ENCODE measurements around the gene CCDC159. TPM values are rescaled to one million over a fixed set of nuclear protein-coding genes. Genes with fewer than 3 reads are reported as not detected.
A peak's percentile ranks its signal among the peaks of the same experiment; 100 is the strongest.
"Not testable (repeated sequence)": the region's sequence is repeated elsewhere in the genome, so short reads cannot be mapped to it uniquely, and the experiment has no call there.

The CCDC159 gene
- total RNA-seq, 1 donor from 2014 or later, result 14.6 TPM

DNA sequence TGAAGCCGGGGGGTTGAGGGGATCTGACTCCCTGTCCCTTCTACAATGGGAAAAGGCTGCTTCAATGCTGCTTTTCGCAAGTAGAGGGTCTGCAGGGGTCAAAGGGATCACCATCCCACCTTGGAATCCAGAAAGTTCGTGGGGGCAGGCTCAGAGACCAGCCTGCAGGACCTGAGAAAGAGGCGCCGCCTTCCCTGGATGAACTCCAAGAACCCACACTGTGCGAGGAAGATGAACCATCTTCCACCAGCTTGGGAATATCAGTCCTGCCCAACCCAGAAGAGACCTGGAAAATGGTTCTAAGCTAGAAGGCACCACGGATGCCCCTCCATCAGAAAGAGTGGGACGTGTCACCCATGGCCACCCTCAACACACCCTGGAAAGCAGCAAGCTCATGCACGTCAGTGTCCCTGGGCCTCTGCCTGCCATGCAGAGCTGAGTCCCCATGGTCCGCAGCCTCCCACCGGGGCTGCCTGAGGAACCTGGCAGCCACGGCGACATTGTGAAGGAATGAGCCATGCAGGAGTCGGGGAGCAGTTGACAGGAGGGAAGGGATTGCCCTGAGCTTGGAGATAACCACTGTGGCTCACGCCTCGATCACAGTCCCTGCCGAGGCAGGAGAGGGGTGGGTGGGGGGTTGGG lies 21.4 kb upstream of the CCDC159 start:
- Mint-ChIP-seq H3K4me1 (ENCODE audit: low read depth) (peaks cover 31% of the 10 kb centered on the region), H3K27ac (peak overlapping the region; percentile 87), H3K4me3 (ENCODE audit: low read depth) (peak overlapping the region; percentile 60), H3K27me3 (ENCODE audit: low read depth) (no peaks in the 10 kb centered on the region), H3K9me3 (no peaks in the 10 kb centered on the region), H3K36me3 (ENCODE audit: low read depth) (peaks cover 3% of the 10 kb centered on the region)
- intact Hi-C loops (cut with micrococcal nuclease), result no loop called here
- no peak for DNase-seq (ENCODE audit: low spot score)

DNA sequence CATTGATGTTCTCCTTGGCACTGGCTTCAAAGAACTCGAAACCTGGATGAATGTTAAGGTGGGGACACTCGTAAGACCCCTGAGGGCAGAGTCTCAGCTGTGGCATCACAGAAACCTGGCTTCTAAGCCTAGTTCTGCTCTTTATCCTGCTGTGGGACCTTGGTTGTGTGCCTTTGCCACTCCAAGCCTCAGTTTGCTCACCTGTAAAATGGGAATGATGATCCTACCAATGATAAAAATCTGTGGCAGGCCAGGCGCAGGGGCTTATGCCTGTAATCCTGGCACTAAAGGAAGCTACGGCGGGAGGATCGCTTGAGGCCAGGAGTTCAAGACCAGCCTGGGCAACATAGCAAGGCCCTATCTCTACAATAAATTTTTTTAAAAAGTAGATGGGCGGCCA lies 20.8 kb upstream of the CCDC159 start:
- intact Hi-C loops (cut with micrococcal nuclease), result no loop called here
- no peaks in the 10 kb centered on the region for H3K27me3 Mint-ChIP-seq (ENCODE audit: low read depth)

GRCh38 chr19:11330127-11330526 lies 16.2 kb upstream of the CCDC159 start:
- H3K27me3 Mint-ChIP-seq (ENCODE audit: low read depth), result no peaks in the 10 kb centered on the region
- peaks cover 11% of the 10 kb centered on the region for H3K36me3 Mint-ChIP-seq (ENCODE audit: low read depth)
- intact Hi-C loops (cut with micrococcal nuclease), result no loop called here
- DNase-seq (ENCODE audit: low spot score), result no peak
- H3K9me3 Mint-ChIP-seq, result no peaks in the 10 kb centered on the region
- H3K4me1 Mint-ChIP-seq (ENCODE audit: low read depth), result peaks cover 3% of the 10 kb centered on the region
- H3K27ac Mint-ChIP-seq, result no peak overlapping the region
- H3K4me3 Mint-ChIP-seq (ENCODE audit: low read depth), result no peak overlapping the region

More for the DNA sequence above, 20.8 kb upstream of the CCDC159 start:
- DNase-seq (ENCODE audit: low spot score), result no peak
- Mint-ChIP-seq H3K27ac (no peak overlapping the region), H3K4me1 (ENCODE audit: low read depth) (peaks cover 31% of the 10 kb centered on the region), H3K4me3 (ENCODE audit: low read depth) (no peak overlapping the region), H3K9me3 (no peaks in the 10 kb centered on the region), H3K36me3 (ENCODE audit: low read depth) (peaks cover 3% of the 10 kb centered on the region)

GRCh38 chr19:11331502-11331901 lies 14.8 kb upstream of the CCDC159 start:
- no peak for DNase-seq (ENCODE audit: low spot score)
- H3K27ac Mint-ChIP-seq, result no peak overlapping the region
- no peaks in the 10 kb centered on the region for H3K4me1 Mint-ChIP-seq (ENCODE audit: low read depth)
- H3K9me3 Mint-ChIP-seq, result no peaks in the 10 kb centered on the region
- H3K36me3 Mint-ChIP-seq (ENCODE audit: low read depth), result peaks cover 23% of the 10 kb centered on the region
- intact Hi-C loops (cut with micrococcal nuclease), result no loop called here
- no peak overlapping the region for H3K4me3 Mint-ChIP-seq (ENCODE audit: low read depth)
- no peaks in the 10 kb centered on the region for H3K27me3 Mint-ChIP-seq (ENCODE audit: low read depth)

DNA sequence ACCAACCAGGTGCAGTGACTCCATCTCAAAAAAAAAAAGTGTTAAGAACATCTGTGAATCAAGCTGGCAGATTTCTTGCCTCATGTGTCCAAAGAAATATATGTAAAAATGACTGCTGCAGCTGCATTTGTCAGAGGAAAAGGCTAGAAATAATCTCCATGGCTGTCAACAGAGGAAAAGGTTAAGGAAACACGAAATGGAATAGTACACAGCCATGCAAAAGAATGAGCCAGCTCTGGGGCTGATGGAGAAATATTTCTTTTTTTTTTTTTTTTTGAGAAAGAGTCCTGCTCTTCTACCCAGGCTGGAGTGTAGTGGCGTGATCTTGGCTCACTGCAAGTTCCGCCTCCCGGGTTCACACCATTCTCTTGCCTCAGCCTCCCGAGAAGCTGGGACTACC lies 13.5 kb upstream of the CCDC159 start:
- Mint-ChIP-seq H3K27me3 (ENCODE audit: low read depth) (no peaks in the 10 kb centered on the region), H3K27ac (no peak overlapping the region), H3K4me3 (ENCODE audit: low read depth) (no peak overlapping the region), H3K36me3 (ENCODE audit: low read depth) (peaks cover 21% of the 10 kb centered on the region), H3K9me3 (no peaks in the 10 kb centered on the region), H3K4me1 (ENCODE audit: low read depth) (peaks cover 4% of the 10 kb centered on the region)
- no peak for DNase-seq (ENCODE audit: low spot score)
- intact Hi-C loops (cut with micrococcal nuclease), result no loop called here

GRCh38 chr19:11333838-11334237 lies 12.5 kb upstream of the CCDC159 start:
- peaks cover 21% of the 10 kb centered on the region for H3K36me3 Mint-ChIP-seq (ENCODE audit: low read depth)
- DNase-seq (ENCODE audit: low spot score); H3K27ac Mint-ChIP-seq; H3K9me3 Mint-ChIP-seq; H3K4me3 Mint-ChIP-seq (ENCODE audit: low read depth); H3K27me3 Mint-ChIP-seq (ENCODE audit: low read depth); intact Hi-C loops (cut with micrococcal nuclease): not testable (repeated sequence)
- H3K4me1 Mint-ChIP-seq (ENCODE audit: low read depth), result peaks cover 12% of the 10 kb centered on the region

GRCh38 chr19:11335449-11336146 lies 10.7 kb upstream of the CCDC159 start:
- Mint-ChIP-seq H3K4me3 (ENCODE audit: low read depth) (no peak overlapping the region), H3K4me1 (ENCODE audit: low read depth) (peaks cover 19% of the 10 kb centered on the region)
- DNase-seq (ENCODE audit: low spot score), result no peak

DNA sequence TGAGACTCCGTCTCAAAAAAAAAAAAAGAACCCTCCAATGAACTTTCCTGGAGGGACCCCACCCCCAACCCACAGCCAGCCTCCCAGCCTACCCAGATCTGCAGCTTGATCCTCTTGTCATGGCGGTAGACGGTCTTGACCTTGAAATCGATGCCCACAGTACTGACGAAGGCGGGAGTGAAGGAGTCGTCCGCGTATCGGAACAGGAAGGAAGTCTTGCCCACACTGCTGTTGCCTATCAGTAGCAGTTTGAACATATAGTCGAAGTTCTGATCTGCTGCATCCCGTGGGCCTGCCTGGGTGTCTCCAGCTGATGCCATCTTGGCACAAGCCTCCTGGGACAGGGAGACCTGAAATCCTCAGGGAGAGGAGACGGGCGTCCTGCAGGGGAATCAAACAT lies 9.2 kb upstream of the CCDC159 start:
- H3K36me3 Mint-ChIP-seq (ENCODE audit: low read depth), result peaks cover 21% of the 10 kb centered on the region
- intact Hi-C loops (cut with micrococcal nuclease), result loop anchor here (5.0 kb wide), 1 partner anchor 40 kb away; the partner anchor contains the start of gene TSPAN16
- no peaks in the 10 kb centered on the region for H3K9me3 Mint-ChIP-seq
- H3K4me1 Mint-ChIP-seq (ENCODE audit: low read depth), result peaks cover 19% of the 10 kb centered on the region
- no peak overlapping the region for H3K27ac Mint-ChIP-seq
- no peaks in the 10 kb centered on the region for H3K27me3 Mint-ChIP-seq (ENCODE audit: low read depth)
- peak overlapping the region; percentile 17 for H3K4me3 Mint-ChIP-seq (ENCODE audit: low read depth)
- no peak for DNase-seq (ENCODE audit: low spot score)

More at GRCh38 chr19:11335449-11336146, 10.7 kb upstream of the CCDC159 start:
- H3K36me3 Mint-ChIP-seq (ENCODE audit: low read depth), result peaks cover 21% of the 10 kb centered on the region
- intact Hi-C loops (cut with micrococcal nuclease), result loop anchor here (5.0 kb wide), 1 partner anchor 38 kb away; the partner anchor contains the start of gene TSPAN16
- H3K27me3 Mint-ChIP-seq (ENCODE audit: low read depth), result no peaks in the 10 kb centered on the region
- no peak overlapping the region for H3K27ac Mint-ChIP-seq
- H3K9me3 Mint-ChIP-seq, result no peaks in the 10 kb centered on the region

DNA sequence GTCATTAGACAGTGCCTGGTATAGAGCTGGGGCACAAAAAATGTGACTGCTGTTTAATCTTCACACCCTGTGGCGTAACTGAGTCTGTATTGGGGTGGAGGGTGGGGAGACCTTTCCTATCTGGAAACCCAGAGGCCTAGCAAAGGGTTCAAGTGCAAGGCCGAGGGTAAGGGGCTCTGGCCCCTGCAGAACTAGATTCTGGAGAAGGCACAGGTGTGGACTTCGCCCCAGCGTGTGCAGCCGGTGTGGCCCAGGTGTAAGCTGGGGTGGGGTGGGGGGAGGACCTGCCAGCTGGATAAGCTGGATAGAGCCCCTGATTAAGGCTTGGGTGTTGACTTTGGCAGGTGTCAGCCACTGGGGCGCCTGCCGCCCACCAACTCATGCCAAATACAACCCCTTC lies 8.2 kb upstream of the CCDC159 start:
- H3K27me3 Mint-ChIP-seq (ENCODE audit: low read depth), result no peaks in the 10 kb centered on the region
- no peak overlapping the region for H3K27ac Mint-ChIP-seq
- no peaks in the 10 kb centered on the region for H3K9me3 Mint-ChIP-seq
- H3K4me3 Mint-ChIP-seq (ENCODE audit: low read depth), result peak overlapping the region; percentile 8
- H3K36me3 Mint-ChIP-seq (ENCODE audit: low read depth), result peaks cover 21% of the 10 kb centered on the region
- H3K4me1 Mint-ChIP-seq (ENCODE audit: low read depth), result peaks cover 19% of the 10 kb centered on the region
- intact Hi-C loops (cut with micrococcal nuclease), result loop anchor here (5.0 kb wide), 1 partner anchor 41 kb away; the partner anchor contains the start of gene TSPAN16
- no peak for DNase-seq (ENCODE audit: low spot score)

GRCh38 chr19:11338569-11339253 lies 7.6 kb upstream of the CCDC159 start:
- Mint-ChIP-seq H3K9me3 (no peaks in the 10 kb centered on the region), H3K27ac (no peak overlapping the region), H3K4me1 (ENCODE audit: low read depth) (peaks cover 19% of the 10 kb centered on the region), H3K4me3 (ENCODE audit: low read depth) (peak overlapping the region; percentile 84), H3K27me3 (ENCODE audit: low read depth) (no peaks in the 10 kb centered on the region), H3K36me3 (ENCODE audit: low read depth) (peaks cover 18% of the 10 kb centered on the region)
- intact Hi-C loops (cut with micrococcal nuclease), result loop anchor here (5.0 kb wide), 1 partner anchor 41 kb away; the partner anchor contains the start of gene TSPAN16
- no peak for DNase-seq (ENCODE audit: low spot score)

GRCh38 chr19:11339254-11340098 lies 6.8 kb upstream of the CCDC159 start, which contains the start of gene RAB3D:
Gene RAB3D, minus strand, starts transcription at chr19:11339657. Its CDS starts 2,258 bp downstream, at chr19:11337399.
- H3K27ac Mint-ChIP-seq, result no peak within 1 kb of the TSS
- H3K4me3 Mint-ChIP-seq (ENCODE audit: low read depth), result peak within 1 kb of the TSS; percentile 84
- H3K9me3 Mint-ChIP-seq, result no peaks in the 10 kb centered on the region

DNA sequence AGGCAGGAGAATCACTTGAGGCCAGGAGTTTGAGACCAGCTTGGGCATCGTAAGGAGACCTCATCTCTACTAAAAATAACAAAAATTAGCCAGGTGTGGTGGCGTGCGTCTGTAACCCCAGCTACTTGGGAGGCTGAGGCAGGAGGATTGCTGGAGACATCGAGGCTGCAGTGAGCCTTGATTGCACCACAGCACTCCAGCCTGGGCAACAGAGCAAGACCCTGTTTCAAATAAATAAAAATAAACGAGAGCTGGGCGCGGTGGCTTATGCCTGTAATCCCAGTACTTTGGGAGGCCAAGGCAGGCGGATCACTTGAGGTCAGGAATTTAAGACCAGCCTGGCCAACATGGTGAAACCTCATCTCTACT lies 6.2 kb upstream of the CCDC159 start:
- H3K27ac Mint-ChIP-seq; intact Hi-C loops (cut with micrococcal nuclease): not testable (repeated sequence)

More at GRCh38 chr19:11339254-11340098, 6.8 kb upstream of the CCDC159 start, which contains the start of gene RAB3D:
- intact Hi-C loops (cut with micrococcal nuclease), result loop anchor here (5.0 kb wide), 1 partner anchor 42 kb away; the partner anchor contains the start of gene TSPAN16
- Mint-ChIP-seq H3K4me1 (ENCODE audit: low read depth) (peaks cover 22% of the 10 kb centered on the region), H3K36me3 (ENCODE audit: low read depth) (peaks cover 18% of the 10 kb centered on the region), H3K27me3 (ENCODE audit: low read depth) (no peaks in the 10 kb centered on the region)
- peak; percentile 76 for DNase-seq (ENCODE audit: low spot score)

More for the DNA sequence above, 6.2 kb upstream of the CCDC159 start:
- H3K4me1 Mint-ChIP-seq (ENCODE audit: low read depth), result peaks cover 22% of the 10 kb centered on the region
- not testable (repeated sequence) for H3K27me3 Mint-ChIP-seq (ENCODE audit: low read depth); H3K9me3 Mint-ChIP-seq; DNase-seq (ENCODE audit: low spot score)
- peak overlapping the region; percentile 84 for H3K4me3 Mint-ChIP-seq (ENCODE audit: low read depth)
- peaks cover 16% of the 10 kb centered on the region for H3K36me3 Mint-ChIP-seq (ENCODE audit: low read depth)

Measured in activated T-helper 2 cell treated with anti-CD3 and anti-CD28 coated beads, Interferon-gamma antibody, Interleukin-2, Interleukin-4, amounts not matched to agents 10 μg/mL and 5 μg/mL and 100 μg/mL, durations not matched to agents 14 hours and 24 hours and 36 hours (primary cell).